Activated naive CD8-positive, alpha-beta T cell treated with anti-CD3 and anti-CD28 coated beads, Interleukin-2, amount 50 U/mL, for 16 hours (primary cell): Measurements from ENCODE around the gene ATP6V0A4.
"Not testable (repeated sequence)": the region's sequence is repeated elsewhere in the genome, so short reads cannot be mapped to it uniquely, and the experiment has no call there.

Source experiments
- DNase-seq: peaks from one replicate; pipeline ENCODE4 v3.0.0-alpha.2; 2020; ENCODE audit warnings: low read depth, low spot score

ATP6V0A4 gene

DNA sequence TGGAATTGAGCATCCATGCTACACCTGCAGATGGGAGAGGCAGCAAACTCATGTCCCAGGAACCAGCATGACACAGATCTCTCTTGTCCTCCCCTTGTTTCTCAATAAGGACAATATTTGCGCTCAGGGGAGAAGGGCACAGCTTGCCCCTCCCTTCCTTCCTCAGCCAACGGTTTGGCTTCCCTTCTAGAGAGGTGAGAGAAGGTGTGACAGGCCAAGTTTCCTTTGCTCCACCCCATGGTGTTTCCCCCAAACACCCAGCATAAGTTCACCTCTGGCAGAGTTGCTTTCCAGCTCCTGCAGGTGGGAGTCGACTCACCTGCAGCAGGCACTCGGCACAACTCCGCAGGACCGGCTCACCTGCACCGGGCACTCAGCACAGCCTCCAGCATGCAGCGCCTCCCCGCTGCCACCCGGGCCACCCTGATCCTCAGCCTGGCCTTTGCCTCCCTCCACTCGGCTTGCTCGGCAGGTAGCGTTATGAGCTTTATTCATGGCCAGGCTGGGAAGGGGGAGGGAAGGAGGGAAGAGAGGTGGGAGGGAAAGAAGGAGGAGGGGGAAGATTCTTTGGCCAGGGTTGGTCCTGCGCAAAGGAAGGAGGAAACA is at the start of gene ATP6V0A4, which contains the start of gene TMEM213:
Gene ATP6V0A4 (minus strand): TSS at position 482 of the 606 bp plus-strand sequence. CDS start 26,949 bp downstream, outside the sequence.
Gene TMEM213 (plus strand): TSS at position 280 of the 606 bp plus-strand sequence. CDS start 111 bp downstream, at position 391.
- DNase-seq: no peak

DNA sequence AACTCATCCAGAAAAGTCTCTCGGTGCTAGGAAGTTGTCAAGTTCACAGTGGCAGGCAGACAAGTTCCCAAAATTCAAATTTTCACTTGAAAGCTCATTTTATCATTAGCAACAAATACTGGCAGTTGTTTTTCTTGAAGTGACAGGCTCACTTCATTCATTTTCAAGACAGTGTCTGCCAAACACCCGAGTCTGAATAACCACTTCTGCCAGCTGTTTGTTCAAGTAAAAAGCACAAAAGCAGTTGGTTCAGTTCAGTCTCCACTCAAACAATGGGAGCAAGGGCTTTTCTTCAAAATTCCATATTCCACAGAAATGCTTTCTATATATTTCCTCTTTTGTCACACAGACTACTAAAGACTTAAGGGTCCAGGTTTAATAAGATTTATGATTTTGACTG is 47.7 kb upstream of the ATP6V0A4 start:
- DNase-seq: no peak

DNA sequence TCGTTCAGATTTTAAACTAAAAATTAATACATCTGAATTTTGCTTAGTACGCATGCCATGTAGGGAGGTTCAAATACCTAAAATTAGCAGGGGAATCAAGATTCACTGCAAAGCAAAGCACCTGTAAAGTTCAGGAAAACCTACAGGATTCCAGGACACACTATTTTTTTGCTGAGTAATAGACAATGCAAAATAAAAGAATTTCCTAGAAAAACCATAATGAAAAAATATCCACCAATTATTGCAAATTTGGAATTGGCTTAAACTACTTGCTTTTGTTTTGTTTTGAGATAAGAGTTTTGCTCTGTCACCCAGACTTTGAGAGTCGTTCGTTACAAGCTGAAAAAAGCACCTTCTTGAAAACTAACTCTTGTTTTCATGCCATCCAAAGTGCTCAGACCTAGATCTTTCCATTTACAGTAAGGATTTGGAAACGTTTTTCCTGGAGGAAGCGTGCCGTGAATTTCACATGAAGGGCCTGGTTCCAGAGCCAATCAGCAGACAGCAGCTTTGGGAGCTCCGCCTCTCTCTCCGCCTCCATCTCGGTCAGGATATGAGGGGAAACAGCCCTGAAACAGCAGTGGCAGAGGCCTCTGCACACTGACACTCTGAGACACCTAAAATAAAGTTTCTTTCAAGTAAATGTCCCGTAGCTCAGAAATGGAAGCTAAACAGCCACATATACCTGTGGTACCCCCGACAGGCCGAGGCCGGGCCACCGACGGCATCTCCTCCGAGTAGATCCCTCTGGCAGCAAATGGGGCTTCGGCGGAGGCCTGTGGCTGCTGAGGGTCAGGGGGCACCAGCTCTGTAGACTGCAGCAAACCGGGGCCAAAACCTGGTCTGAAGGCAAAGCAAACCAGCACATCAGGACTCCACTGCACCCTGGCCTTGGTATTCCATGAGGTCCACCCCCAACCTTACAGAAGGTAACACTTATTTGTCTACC is 45.9 kb upstream of the ATP6V0A4 start:
- DNase-seq: no peak

DNA sequence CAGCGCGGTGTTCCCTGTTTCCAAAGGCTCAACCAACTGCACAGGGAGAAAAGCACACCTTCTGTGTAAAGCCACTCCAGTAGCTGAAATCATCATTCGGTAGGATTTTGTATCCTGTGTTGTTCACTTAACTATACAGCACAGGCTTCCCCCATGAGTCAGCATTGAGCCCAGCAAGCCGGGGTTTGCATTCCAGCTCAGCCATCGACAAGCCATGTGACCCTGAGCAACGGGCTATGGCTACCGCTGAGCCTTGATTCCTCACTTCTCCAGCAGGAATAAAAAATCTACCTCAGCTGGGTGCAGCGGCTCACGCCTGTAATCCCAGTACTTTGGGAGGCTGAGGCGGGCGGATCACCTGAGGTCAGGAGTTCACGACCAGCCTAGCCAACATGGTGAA is 44.1 kb upstream of the ATP6V0A4 start:
- no peak for DNase-seq

DNA sequence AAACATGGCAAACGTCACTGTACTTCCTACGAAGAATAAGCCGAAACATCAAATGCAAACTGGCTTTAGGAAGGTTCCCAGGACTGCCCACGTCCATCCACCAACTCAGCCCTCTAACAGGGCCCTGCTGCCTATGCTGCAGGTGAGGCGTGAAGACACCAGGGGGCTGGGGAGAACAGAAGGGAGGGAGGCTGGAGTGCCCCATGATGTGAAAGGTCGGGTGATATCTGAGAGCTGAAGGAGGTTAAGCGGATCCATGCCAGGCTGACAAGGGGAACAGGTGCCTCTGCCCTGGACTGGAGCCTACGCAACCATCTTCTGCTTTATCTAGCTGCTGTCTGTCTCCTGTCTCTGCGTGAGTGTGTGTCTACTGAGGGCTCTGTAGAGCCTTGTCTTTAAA is 40.2 kb upstream of the ATP6V0A4 start:
- no peak for DNase-seq

DNA sequence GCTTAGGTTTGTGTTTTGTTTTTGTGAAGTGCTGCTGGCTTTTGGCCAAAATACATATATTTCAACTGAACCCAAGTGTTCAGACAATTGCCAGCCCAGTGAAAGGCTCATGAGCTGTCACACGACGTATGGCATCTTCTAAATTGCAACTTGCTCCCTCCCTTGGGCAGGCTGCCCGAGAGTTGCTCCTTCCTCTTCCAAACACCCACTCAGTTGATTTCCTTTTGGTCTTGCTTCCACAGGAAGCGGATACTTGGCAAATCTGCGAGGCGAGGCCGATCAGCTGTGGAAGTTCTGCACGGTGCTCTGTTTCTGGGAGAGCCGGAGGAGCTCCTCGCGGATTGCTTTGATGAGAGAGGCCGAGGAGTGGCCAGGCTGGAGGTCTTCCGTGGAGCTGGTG is 39.6 kb upstream of the ATP6V0A4 start:
- DNase-seq: no peak

DNA sequence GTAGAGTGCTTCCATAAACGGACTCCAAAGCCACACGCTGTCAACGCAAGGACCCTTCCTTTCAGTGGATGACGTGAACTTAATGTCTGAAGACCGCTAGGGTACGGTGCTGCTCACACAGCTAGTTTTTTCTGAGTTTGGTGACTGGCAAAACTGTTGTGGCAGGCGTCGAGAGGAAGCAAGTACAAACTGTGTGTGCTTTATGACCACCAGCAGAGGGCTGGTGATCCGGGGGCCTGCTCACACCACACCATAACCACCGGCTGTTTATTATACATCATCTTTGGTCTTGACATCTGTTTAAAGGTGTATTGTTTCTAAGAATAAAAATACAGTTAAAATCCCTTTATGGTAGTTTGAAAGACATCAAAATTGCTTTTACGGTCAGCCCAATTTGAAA is 37.1 kb upstream of the ATP6V0A4 start:
- DNase-seq: no peak

DNA sequence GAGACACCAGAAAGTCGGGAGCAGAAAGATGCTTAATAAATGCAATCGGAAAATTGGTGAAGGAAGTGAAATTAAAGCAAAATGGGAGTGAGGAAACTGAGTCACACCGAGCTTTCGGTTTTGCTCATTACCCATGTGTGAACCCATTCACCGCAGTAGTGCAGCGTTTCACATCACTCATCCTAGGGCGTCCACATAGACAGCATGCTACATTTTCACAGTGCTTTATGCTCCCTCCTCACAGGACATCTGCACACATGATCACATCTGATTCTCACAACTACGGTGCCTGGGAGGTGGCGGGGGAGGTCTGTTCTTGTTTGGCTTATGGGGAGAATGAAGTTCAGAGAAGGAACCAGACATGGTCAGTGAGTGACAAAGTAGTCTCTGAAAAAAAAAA is 36.6 kb upstream of the ATP6V0A4 start:
- no peak for DNase-seq

DNA sequence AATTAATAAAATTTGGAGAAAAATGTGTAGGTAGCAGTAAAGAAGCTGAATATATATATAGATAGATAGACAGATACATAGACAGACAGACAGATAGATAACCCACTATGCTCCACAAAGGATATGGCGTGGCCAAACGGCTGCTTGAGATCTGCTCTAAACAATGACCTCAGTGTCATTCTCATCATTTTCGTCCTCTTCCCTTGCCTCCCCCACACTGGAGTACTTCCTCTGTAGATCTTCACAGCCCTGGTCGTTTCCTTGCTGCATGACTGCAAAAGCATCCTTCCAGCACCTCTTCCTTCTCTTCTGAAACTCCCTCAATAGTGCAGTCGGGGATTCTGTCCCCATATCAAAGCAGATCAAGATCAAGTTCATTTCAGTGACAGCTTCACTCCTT is 35.6 kb upstream of the ATP6V0A4 start:
- DNase-seq: no peak

DNA sequence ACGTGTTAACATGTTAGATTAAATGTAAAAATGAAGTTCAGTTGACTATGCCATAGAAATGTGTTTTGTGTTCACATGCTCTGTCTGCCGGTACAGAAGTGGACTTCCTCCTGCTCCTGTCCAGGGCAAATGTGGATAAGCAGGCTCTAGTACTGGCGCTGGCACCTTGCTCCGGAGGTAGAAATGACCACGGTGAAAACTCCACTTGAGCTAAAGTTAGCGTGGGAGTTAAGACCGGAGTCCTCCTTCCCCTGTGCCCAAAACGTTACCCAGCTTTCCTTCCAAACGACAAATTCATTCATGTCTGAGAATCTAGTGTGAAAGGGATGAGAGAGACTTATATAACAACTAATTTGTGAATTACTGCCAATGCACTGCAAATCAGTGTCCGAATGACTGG is 35.0 kb upstream of the ATP6V0A4 start:
- no peak for DNase-seq

DNA sequence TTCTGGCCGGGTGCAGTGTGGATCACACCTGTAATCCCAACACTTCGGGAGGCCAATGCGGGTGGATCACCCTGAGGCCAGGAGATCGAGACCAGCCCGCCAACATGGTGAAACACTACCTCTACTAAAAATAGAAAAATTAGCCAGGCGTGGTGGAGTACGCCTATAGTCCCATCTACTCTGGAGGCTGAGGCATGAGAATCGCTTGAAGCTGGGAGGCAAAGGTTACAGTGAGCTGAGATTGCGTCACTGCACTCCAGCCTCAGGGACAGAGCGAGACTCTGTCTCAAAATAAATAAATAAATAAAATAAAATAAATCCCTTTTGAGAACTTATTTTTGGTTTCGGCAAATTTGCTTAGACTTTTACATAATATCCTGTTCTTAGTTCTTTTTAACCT is 31.3 kb upstream of the ATP6V0A4 start:
- DNase-seq: no peak

DNA sequence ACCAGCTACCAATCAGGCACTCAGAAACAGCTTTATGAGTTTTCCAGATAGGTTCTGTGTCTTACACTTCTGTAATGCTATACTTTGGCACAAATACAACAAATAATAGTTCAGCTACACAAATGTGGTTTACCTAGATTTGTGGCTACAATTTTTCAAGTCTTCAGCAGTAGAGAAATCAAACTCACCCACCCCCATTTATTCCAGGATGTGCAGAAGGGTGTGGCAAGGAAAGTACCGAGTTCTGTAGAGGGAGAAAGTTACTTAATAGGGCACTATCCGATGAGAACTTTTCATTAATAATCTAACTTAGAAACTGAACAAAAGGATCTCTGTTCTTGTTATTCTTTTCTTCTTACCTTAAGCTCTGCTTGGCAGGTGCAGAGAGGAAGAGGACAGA is 30.3 kb upstream of the ATP6V0A4 start:
- no peak for DNase-seq

DNA sequence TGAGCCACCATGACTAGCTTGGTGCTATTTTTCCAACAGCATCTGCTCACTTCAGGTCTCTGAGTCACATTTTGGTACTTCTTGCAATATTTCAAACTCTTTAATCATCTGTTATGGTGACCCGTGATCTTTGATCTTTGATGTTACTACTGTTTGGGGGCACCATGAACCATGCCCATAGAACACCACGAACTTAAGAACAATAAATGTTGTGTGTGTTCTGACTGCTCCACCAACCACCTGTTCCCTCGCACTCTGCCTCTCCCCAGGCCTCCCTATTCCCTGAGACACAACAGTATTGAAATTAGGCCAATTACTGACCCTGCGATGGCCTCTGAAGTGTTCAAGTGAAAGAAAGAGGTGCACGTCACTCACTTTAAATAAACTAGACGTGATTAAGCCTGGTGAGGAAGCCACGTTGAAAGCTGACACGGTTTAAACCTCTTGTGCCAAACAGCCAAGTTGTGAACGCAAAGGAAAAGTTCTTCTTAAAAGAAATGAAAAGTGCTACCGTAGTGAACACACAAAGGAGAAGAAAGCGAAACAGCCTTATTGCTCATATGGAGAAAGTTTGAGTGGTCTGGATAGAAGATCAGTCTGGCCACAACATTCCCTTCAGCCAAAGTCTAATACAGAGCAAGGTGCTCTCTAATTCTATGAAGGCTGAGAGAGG is 27.2 kb upstream of the ATP6V0A4 start:
- no peak for DNase-seq

DNA sequence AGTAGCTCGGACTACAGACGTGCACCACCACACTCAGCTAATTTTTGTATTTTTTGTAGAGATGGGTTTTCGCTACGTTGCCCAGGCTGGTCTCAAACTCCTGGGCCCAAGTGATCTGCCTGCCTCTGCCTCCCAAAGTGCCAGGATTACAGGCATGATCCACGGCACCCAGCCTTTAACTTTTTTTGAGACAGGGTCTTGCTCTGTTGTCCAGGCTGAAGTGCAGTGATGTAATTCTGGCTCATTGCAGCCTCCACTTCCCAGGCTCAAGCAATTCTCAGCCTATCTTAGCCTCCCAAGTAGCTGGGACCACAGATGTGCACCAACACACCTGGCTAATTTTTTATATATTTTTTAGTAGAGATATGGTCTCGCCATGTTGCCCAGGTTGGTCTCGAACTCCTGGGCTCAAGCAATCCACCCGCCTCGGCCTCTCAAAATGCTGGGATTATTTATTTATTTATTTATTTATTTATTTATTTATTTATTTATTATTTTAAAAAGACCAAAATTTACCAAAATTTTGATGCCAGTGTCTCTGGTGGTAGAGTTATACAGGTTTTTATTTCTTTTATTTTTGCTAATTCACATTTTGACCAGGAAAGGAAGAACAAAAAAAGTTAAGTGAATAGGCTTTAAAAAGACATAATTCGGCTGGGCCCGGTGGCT is 25.0 kb upstream of the ATP6V0A4 start:
- DNase-seq: no peak

DNA sequence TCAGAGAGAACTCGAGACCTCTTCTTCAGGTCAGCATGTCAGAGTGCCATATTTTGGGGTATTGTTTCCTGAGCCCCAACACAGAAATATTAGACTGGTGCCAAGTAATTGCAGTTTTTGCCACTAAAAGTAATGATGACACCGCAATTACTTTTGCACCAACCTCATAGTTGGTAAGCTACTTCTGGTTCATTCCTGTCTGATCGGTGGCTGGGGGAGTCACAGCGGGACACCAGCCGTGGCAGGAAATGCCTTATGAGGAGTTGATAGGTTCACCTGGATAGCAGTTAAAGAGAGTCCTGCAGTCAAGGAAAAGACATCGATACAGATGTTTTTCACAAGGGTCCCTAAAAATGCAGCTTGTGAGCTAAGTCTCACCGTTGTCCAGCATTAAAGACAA is 23.9 kb upstream of the ATP6V0A4 start:
- no peak for DNase-seq

DNA sequence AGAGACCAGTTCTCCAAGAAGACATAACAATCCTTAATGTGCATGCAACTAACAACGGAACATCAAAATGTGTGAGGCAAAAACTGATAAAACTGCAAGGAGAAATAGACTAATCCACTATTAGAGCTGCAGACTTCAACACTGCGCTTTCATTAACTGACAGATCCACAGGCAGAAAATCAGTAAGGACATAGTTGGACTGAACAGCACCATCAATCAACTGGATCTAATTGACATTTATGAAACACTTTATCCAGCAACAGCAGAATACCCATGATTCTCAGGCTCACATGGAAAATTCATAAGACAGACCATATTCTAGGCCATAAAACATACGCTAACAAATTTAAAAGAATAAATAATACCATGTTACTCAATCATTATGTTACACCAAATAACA is 21.6 kb upstream of the ATP6V0A4 start:
- DNase-seq: no peak

DNA sequence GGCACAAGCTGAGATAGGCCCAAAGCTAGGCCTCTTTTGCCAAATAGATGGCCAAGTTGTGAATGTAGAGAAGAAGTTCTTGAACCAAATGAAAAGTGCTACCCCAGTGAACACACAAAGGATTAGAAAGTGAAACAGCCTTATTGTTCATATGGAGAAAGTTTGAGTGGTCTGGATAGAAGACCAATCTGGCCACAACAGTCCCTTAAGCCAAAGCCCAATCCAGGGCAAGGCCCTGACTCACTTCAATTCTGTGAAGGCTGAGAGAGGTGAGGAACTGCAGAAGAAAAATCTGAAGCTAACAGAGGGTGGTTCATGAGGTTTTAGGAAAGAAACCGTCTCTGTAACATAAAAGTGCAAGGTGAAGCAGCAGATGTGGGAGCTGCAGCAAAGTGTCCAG is 18.7 kb upstream of the ATP6V0A4 start:
- DNase-seq: no peak

DNA sequence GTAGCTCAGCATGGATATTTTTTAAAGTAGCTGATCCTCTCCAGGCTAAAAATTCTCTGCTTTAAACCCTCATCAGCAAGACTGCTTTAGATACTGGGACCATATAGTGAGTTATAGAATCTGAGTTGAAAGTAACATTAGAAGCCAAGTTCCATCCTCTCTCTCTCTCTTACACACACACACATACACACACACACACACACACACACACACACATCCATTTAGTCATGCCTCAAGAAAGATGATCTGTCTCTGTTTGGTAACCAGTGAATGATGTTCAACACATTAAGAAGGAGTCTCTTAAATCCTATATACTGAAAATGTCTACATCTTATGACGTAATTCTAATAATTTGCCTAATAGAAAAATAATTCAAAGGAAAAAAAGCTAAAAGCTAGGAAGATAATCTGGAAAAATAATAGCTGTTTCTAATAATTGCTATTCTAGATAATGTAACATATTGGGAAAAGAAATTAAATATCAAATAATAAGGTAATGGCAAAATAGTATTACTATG is 16.9 kb upstream of the ATP6V0A4 start:
- no peak for DNase-seq

DNA sequence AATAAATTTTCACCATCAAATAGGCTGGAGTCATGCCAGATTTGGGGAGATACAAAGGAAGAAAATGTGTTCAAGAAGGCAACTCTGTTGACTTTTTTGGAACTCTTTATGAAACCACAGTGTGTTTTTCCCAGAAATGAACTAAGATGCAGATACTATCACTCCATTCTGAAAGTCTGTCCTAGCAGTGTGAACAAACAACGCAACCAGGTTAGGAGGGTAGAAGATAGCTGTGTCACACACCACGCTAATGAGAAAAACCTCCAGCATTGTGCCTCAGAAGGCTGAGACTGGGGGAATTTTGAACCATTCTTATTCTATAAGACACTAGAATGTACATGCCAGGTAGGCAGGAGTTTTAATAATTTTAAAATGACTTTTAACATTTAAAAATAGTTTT is 15.9 kb upstream of the ATP6V0A4 start:
- DNase-seq: no peak

DNA sequence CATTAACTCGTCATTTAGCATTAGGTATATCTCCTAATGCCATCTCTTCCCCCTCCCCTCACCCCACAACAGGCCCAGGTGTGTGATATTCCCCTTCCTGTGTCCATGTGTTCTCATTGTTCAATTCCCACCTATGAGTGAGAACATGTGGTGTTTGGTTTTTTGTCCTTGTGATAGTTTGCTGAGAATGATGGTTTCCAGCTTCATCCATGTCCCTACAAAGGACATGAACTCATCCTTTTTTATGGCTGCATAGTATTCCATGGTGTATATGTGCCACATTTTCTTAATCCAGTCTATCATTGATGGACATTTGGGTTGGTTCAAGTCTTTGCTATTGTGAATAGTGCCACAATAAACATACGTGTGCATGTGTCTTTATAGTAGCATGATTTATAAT is 13.3 kb upstream of the ATP6V0A4 start:
- DNase-seq: not testable (repeated sequence)

DNA sequence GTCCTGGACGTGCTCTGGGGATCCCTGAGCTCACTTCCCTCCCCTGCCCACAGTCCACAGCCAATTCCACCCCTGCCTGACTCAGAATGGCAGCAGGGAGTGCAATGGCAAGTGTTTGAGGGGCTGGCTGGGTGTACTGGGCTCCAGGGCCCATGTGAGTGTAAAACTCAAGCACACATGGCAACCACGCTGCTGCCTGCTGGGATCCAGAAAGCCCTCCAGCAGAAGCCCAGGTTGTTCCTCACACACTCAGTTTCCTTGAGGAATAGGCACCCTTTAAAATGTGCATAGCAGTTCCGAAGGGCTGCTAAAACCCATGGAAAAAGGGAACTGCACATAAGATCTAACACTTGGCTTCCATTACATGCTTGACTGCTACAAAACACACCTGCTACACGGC is 11.3 kb upstream of the ATP6V0A4 start:
- DNase-seq: no peak

DNA sequence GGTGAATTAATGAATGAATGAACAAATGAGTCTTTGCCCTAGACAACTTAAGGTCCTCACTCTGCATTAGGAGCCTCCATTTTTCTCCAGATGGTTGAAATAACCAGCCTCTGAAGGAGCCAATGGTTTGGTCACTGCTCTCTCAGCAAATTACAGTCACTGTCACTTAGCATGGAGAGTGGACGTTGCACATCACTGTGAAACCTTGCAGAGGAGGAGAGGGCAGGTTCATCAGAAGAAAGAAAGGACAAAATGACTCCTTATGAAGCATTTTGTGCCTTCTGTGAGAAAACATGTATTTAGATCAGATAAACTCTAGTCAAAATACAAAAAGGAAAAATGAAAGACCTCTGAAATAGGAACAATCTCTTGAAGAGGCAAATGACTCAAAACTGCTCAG is 6.6 kb upstream of the ATP6V0A4 start:
- DNase-seq: no peak
